H1 (cell line): Measurements from ENCODE around the gene MUC13. TPM values are rescaled to one million over a fixed set of nuclear protein-coding genes. Genes with fewer than 3 reads are reported as not detected.

ENCODE experiments used
- EP300 ChIP-seq, 2 experiments: IDR thresholded peaks; 1 replicate in 1 of 2; 2 replicates in 1 of 2; pipeline ENCODE4 v1.6.1; 2011 to 2012; ENCODE audit warnings: low read depth in 2 of 2, low read length in 2 of 2, mild to moderate bottlenecking in 2 of 2, borderline replicate concordance in 1 of 2, inconsistent platforms in 1 of 2, moderate library complexity in 1 of 2
- EZH2 ChIP-seq: fragments of 200-600 bp; sonication (generic); IDR thresholded peaks from 2 replicates; pipeline ENCODE4 v1.7.1; 2012; ENCODE audit warnings: low read depth, mild to moderate bottlenecking, moderate library complexity, low read length, inconsistent platforms; ENCODE audit not compliant: severe bottlenecking
- polyA plus RNA-seq, 7 experiments: library from polyadenylated mRNA; depleted of rRNA in 3 of 7; stranded (reverse) in 5 of 7; unstranded in 2 of 7; fragments of >200 nt in 5 of 7; fragments of 200-250 nt in 2 of 7; gene quantifications; 1 replicate in 5 of 7; 2 replicates in 1 of 7; 4 replicates in 1 of 7; pipeline versions ENCODE4 v1.2.1 to v1.2.3, GENCODE V29; 2011 to 2013; ENCODE audit warnings: missing spikeins in 2 of 7, mixed read lengths in 2 of 7
- total RNA-seq: library from RNA; stranded (reverse); fragmentation: NEBNext Ultra II Directional; extraction: Animal tissue kit (Norgen Biotek cat#: 25700); gene quantifications from 2 replicates; pipeline ENCODE4 v1.2.1, GENCODE V29; 2021

The MUC13 gene
- total and polyA plus RNA-seq, 2 of the 8 experiments (the other 6 are each of a cell fraction or from before 2014, with no cell fraction given) = not detected

- TF ChIP-seq EZH2 (no peak), EP300 (IDR thresholded peaks at IDR 0.05; ENCODE audit: borderline replicate concordance in 1 of 2, low read depth in 2 of 2, low read length in 2 of 2) (no peak)
Observed at GRCh38 chr3:124859025-124859424, 75.5 kb downstream of the MUC13 start (continued).
